HCT116 (cell line): ENCODE results near the gene HIVEP2.

Experiments used
- CEBPB ChIP-seq: IDR thresholded peaks from 2 replicates; pipeline ENCODE4 v1.6.1; 2012; ENCODE audit warnings: low read depth
- EZH2phosphoT487 ChIP-seq: fragments of 200-600 bp; IDR thresholded peaks from 2 replicates; pipeline ENCODE4 v1.6.1; 2018; ENCODE audit warnings: antibody characterized with exemption, borderline replicate concordance
- POLR2AphosphoS5 ChIP-seq: IDR thresholded peaks from 2 replicates; pipeline ENCODE4 v1.6.1; 2011; ENCODE audit warnings: mild to moderate bottlenecking, low read depth, low read length, moderate library complexity
- TF ChIP-seq, protein P1 (sequence below), 3 experiments: fragments of 200-600 bp in 1 of 3; sonication (generic) in 1 of 3; IDR thresholded peaks in 2 of 3; conservative IDR thresholded peaks in 1 of 3; 2 replicates each; pipeline ENCODE4 v1.5.1; 2012 to 2017; ENCODE audit warnings: low read depth in 2 of 3, low read length in 2 of 3, antibody characterized with exemption in 1 of 3, borderline replicate concordance in 1 of 3, control low read depth in 1 of 3, mild to moderate bottlenecking in 1 of 3, mixed read lengths in 1 of 3, mixed run types in 1 of 3, moderate library complexity in 1 of 3; ENCODE audit not compliant: insufficient read depth in 1 of 3

DNA sequence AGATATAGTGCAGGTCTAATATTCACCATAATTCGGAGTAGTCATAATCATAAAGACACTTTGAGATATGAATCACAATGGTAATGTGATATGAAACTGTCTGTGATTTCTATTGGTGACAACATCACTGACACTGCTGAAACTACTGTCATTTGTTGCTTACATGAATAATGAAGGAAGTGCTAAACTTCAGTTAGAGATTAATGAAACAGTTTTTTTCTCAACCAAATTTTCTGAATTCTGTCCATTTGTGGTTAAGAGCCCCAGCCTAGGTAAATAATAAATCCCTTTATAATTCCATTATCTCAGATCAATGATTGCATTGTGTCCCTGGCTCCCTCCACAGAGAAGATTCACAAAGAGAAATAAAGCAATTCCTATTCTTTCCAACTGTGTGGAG is 122.6 kb downstream of the HIVEP2 start:
- TF ChIP-seq, protein P1, sequence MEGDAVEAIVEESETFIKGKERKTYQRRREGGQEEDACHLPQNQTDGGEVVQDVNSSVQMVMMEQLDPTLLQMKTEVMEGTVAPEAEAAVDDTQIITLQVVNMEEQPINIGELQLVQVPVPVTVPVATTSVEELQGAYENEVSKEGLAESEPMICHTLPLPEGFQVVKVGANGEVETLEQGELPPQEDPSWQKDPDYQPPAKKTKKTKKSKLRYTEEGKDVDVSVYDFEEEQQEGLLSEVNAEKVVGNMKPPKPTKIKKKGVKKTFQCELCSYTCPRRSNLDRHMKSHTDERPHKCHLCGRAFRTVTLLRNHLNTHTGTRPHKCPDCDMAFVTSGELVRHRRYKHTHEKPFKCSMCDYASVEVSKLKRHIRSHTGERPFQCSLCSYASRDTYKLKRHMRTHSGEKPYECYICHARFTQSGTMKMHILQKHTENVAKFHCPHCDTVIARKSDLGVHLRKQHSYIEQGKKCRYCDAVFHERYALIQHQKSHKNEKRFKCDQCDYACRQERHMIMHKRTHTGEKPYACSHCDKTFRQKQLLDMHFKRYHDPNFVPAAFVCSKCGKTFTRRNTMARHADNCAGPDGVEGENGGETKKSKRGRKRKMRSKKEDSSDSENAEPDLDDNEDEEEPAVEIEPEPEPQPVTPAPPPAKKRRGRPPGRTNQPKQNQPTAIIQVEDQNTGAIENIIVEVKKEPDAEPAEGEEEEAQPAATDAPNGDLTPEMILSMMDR (IDR thresholded peaks at IDR 0.05 in 2 of 3, conservative IDR thresholded peaks at IDR 0.05 in 1 of 3; ENCODE audit: borderline replicate concordance in 1 of 3, insufficient read depth in 1 of 3, low read depth in 2 of 3, low read length in 2 of 3) = no peak
- no peak for TF ChIP-seq EZH2phosphoT487
- no peak for TF ChIP-seq POLR2AphosphoS5
- TF ChIP-seq CEBPB = no peak
